SK-N-MC (cell line): ENCODE measurements around the gene SPAG8.

Experiments
- EZH2 ChIP-seq: fragments of 200-600 bp; sonication (generic); IDR thresholded peaks from one replicate; pipeline ENCODE4 v1.6.1; 2017; ENCODE audit warnings: antibody characterized with exemption
- POLR2AphosphoS5 ChIP-seq: IDR thresholded peaks from 2 replicates; pipeline ENCODE4 v1.6.1; 2012; ENCODE audit warnings: mild to moderate bottlenecking, low read depth, low read length, borderline replicate concordance

DNA sequence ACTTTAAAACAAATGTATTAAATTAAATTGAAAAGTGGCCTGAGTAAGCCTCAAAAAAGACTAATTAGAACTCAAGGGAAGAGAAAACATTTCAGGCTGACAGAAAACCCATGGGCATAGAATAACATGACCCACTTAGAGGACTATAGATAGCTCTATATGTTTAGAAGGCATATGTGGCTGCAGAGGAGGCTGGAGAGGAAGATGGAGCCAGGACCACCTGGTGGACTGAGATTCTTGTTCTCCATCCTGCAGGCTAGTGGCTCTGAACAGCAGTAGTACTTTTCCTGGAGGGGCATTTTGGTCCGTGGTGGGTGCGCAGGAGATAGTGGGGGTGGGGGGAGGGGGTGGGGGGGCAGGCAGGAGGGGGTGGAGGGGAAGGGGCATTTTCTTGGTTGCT, 31.0 kb downstream of the SPAG8 start:
- no peak for TF ChIP-seq EZH2
- no peak for TF ChIP-seq POLR2AphosphoS5
